Right renal cortex interstitium (tissue), 3 donors: ENCODE data around the gene UNC5A. TPM values are rescaled to one million over a fixed set of nuclear protein-coding genes. Genes with fewer than 3 reads are reported as not detected.

Experiments used
- DNase-seq, 3 donors: peaks; one replicate each; pipeline ENCODE4 v3.0.0-alpha.2; 2013; ENCODE audit warnings: low read depth in 3 of 3, low spot score in 2 of 3
- polyA plus RNA-seq, 3 donors: library from polyadenylated mRNA; unstranded; fragments of 120-200 nt; gene quantifications; one replicate each; pipeline ENCODE4 v1.2.1, GENCODE V29; 2013; ENCODE audit not compliant: insufficient read length in 3 of 3

Gene UNC5A
- polyA plus RNA-seq, 3 donors, result 0.10 to 0.14 (median 0.10) TPM

GRCh38 chr5:176798949-176799348 is 11.4 kb upstream of the UNC5A start:
- DNase-seq, result no peak

GRCh38 chr5:176799488-176799887 is 10.9 kb upstream of the UNC5A start:
- DNase-seq, result no peak

- DNase-seq, result no peak
Measured at GRCh38 chr5:176800024-176800423, 10.3 kb upstream of the UNC5A start.

GRCh38 chr5:176802116-176802784 is 8.1 kb upstream of the UNC5A start:
- DNase-seq, result no peak

GRCh38 chr5:176803068-176803942 is 7.1 kb upstream of the UNC5A start:
- no peak for DNase-seq

GRCh38 chr5:176803943-176804498 is 6.3 kb upstream of the UNC5A start:
- DNase-seq, result peak; percentile 29 to 56 (median 44)

GRCh38 chr5:176806137-176806536 is 4.2 kb upstream of the UNC5A start:
- DNase-seq, result no peak

GRCh38 chr5:176809544-176810080 is 747 bp upstream of the UNC5A start:
- DNase-seq, result no peak

- DNase-seq, result no peak
Measured at GRCh38 chr5:176810687-176811501, 535 bp downstream of the UNC5A start.

GRCh38 chr5:176812269-176813259 is 2.2 kb downstream of the UNC5A start:
- no peak for DNase-seq

GRCh38 chr5:176813587-176814312 is 3.4 kb downstream of the UNC5A start:
- DNase-seq, result no peak

- no peak for DNase-seq
Measured at GRCh38 chr5:176814313-176814685, 3.9 kb downstream of the UNC5A start.

GRCh38 chr5:176814836-176815438 is 4.6 kb downstream of the UNC5A start:
- no peak for DNase-seq

- DNase-seq, result no peak
Measured at GRCh38 chr5:176816043-176816745, 5.8 kb downstream of the UNC5A start.

- no peak for DNase-seq
Measured at GRCh38 chr5:176816791-176817347, 6.5 kb downstream of the UNC5A start.

- no peak for DNase-seq
Measured at GRCh38 chr5:176817369-176817840, 7.0 kb downstream of the UNC5A start.

- no peak for DNase-seq
Measured at GRCh38 chr5:176817841-176818377, 7.5 kb downstream of the UNC5A start.
